HepG2 (cell line): Measurements from ENCODE around the gene RNF149. TPM values are rescaled to one million over a fixed set of nuclear protein-coding genes. Genes with fewer than 3 reads are reported as not detected.

ENCODE experiments used
- ATAC-seq: fragments of 200-7000 bp; cut with Tn5 transposase; 3 replicates; pipeline ENCODE4 v1.9.1; 2020; ENCODE audit warnings: mild to moderate bottlenecking, moderate library complexity
- BruUV-seq: library from RNA; stranded (reverse); fragments of 400-500 nt; replicated peaks from 2 replicates; lab custom pipeline; 2021; lab: Mats Ljungman, UMichigan
- CTCF ChIA-PET: fragments of 300-600 bp; formaldehyde crosslinking; extraction: SDS; loops from one replicate; lab custom pipeline; 2021; ENCODE audit warnings: low total read pairs, inconsistent platforms, low intra/inter-chr PET ratio; lab: Yijun Ruan, JAX
- POLR2A ChIA-PET: fragments of 350-600 bp; sonication (Branson Sonifier 250); formaldehyde crosslinking; loops from one replicate; lab custom pipeline; 2020; ENCODE audit warnings: antibody characterized with exemption, inconsistent platforms; lab: Yijun Ruan, JAX
- DNase-seq: peaks from one replicate; pipeline ENCODE4 v3.0.0-alpha.2; 2015; ENCODE audit warnings: low spot score
- FAIRE-seq: peaks from 3 replicates; lab custom pipeline; 2011; peaks lifted over from hg19 to GRCh38; lab: Jason Lieb, UNC
- H2AFZ ChIP-seq: one replicate; pipeline ENCODE4 v1.6.1; 2011; ENCODE audit warnings: low read length, inconsistent platforms
- H3K27ac ChIP-seq: fragments of 300-600 bp; 3 replicates; pipeline ENCODE4 v1.8.0; 2011; ENCODE audit warnings: mixed run types, mild to moderate bottlenecking, mixed read lengths, low read length, inconsistent platforms; ENCODE audit not compliant: insufficient read depth; ENCODE audit errors: extremely low read length
- H3K27me3 ChIP-seq, 2 experiments: fragments of 200-600 bp in 1 of 2; 2 replicates in 1 of 2; 3 replicates in 1 of 2; pipeline versions ENCODE4 v1.6.0 to v1.8.0; 2011; ENCODE audit warnings: low read length in 2 of 2, mild to moderate bottlenecking in 2 of 2, moderate library complexity in 2 of 2, inconsistent platforms in 1 of 2; ENCODE audit not compliant: insufficient read depth in 2 of 2, control insufficient read depth in 1 of 2
- H3K36me3 ChIP-seq, 2 experiments: fragments of 200-600 bp in 1 of 2; replicated peaks in 1 of 2; 2 replicates in 1 of 2; 3 replicates in 1 of 2; pipeline versions ENCODE4 v1.5.1 to v1.8.0; 2011; ENCODE audit warnings: low read length in 2 of 2, inconsistent platforms in 1 of 2; ENCODE audit not compliant: insufficient read depth in 2 of 2, control insufficient read depth in 1 of 2
- H3K4me1 ChIP-seq: 2 replicates; pipeline ENCODE4 v1.5.1; 2012; ENCODE audit warnings: low read length, inconsistent platforms; ENCODE audit not compliant: insufficient read depth
- H3K4me2 ChIP-seq: 2 replicates; pipeline ENCODE4 v1.6.0; 2011; ENCODE audit warnings: low read depth, low read length, inconsistent platforms
- H3K4me3 ChIP-seq, 3 experiments: fragments of 200-600 bp in 1 of 3; sonication (generic), shearing (Covaris generic) in 1 of 3; replicated peaks in 1 of 3; 2 replicates each; pipeline ENCODE4 v1.5.1; 2011 to 2016; ENCODE audit warnings: low read length in 3 of 3, inconsistent platforms in 2 of 3, low read depth in 2 of 3, mild to moderate bottlenecking in 2 of 3, control low read depth in 1 of 3, mixed read lengths in 1 of 3; ENCODE audit not compliant: insufficient read depth in 1 of 3
- H3K79me2 ChIP-seq: one replicate; pipeline ENCODE4 v1.6.1; 2011; ENCODE audit warnings: low read length, inconsistent platforms; ENCODE audit not compliant: insufficient read depth
- H3K9ac ChIP-seq: 2 replicates; pipeline ENCODE4 v1.6.0; 2011; ENCODE audit warnings: mild to moderate bottlenecking, low read depth, low read length, inconsistent platforms; ENCODE audit not compliant: insufficient read depth
- H3K9me3 ChIP-seq: 2 replicates; pipeline ENCODE4 v1.5.1; 2012; ENCODE audit warnings: mild to moderate bottlenecking, low read length
- H4K20me1 ChIP-seq: 2 replicates; pipeline ENCODE4 v1.6.0; 2011; ENCODE audit warnings: inconsistent platforms, mild to moderate bottlenecking, low read length, moderate library complexity; ENCODE audit not compliant: insufficient read depth
- POLR2AphosphoS2 ChIP-seq: IDR thresholded peaks from 2 replicates; pipeline ENCODE4 v1.6.1; 2011; ENCODE audit warnings: low read depth, low read length, improper control_type of control experiment
- RBFOX2 ChIP-seq: fragments of 200-400 bp; formaldehyde crosslinking; IDR thresholded peaks from 2 replicates; pipeline ENCODE4 v1.6.1; 2017; ENCODE audit warnings: low read depth, mild to moderate bottlenecking, low read length
- SMC3 ChIP-seq: IDR thresholded peaks from 2 replicates; pipeline ENCODE4 v1.6.1; 2011; ENCODE audit warnings: low read length, improper control_type of control experiment
- ZNF205 ChIP-seq: IDR thresholded peaks from 2 replicates; pipeline ENCODE4 v1.6.1; 2018; ENCODE audit warnings: missing biosample characterization, missing genetic modification reagents
- ZNF816 ChIP-seq: sonication (generic); formaldehyde crosslinking; IDR thresholded peaks from 2 replicates; pipeline ENCODE4 v1.8.0; 2022; ENCODE audit warnings: missing genetic modification reagents, mild to moderate bottlenecking, borderline replicate concordance
- WGBS: methylation state at CpG from one replicate; pipeline ENCODE4 v1.1.6; 2017; ENCODE audit warnings: low lambda C conversion rate; 5-methylcytosine and 5-hydroxymethylcytosine counted together
- in situ Hi-C: cut with HindIII; loops from 2 replicates; pipeline ENCODE4 v1.10.0; 2017; ENCODE audit warnings: low pct_unique_long_range_greater_than_20kb; ENCODE audit not compliant: extremely low pct_ligation_motif_present
- intact Hi-C: fragments of 100-400 bp; cut with micrococcal nuclease; formaldehyde crosslinking; loops from one replicate; pipeline ENCODE4 v1.10.0; 2022; ENCODE audit not compliant: unreplicated experiment
- polyA plus RNA-seq, 8 experiments: library from polyadenylated mRNA; depleted of rRNA in 3 of 8; stranded (reverse) in 7 of 8; unstranded in 1 of 8; fragments of >200 nt; fragmentation: Illumina TruSeq in 4 of 8; extraction: Trizol in 4 of 8; gene quantifications; 2 replicates each; pipeline versions ENCODE4 v1.2.1 to v1.2.3, GENCODE V29; 2011 to 2016; ENCODE audit warnings: low read depth in 4 of 8, missing spikeins in 1 of 8, mixed read lengths in 1 of 8; ENCODE audit not compliant: insufficient read depth in 1 of 8
- total RNA-seq, 5 experiments: library from RNA; depleted of rRNA; stranded (reverse); fragments of >200 nt; fragmentation: Illumina TruSeq; extraction: Trizol; gene quantifications; 2 replicates each; pipeline ENCODE4 v1.2.3, GENCODE V29; 2016; ENCODE audit warnings: low read depth in 1 of 5

RNF149 gene
- total and polyA plus RNA-seq, 2 of the 13 experiments (the other 11 are each of a cell fraction or from before 2014, with no cell fraction given): 87.6 to 109 TPM

- POLR2A ChIA-PET: no interaction called here
- intact Hi-C loops (no loop called here), in situ Hi-C loops (no loop called here)
- Histone ChIP-seq H3K27me3 (no peaks in the 10 kb centered on the region; a peak in 1 of 5 replicates), H2AFZ (no peak overlapping the region), H3K4me3 (no peak overlapping the region; a peak in 1 of 6 replicates), H3K9ac (no peak overlapping the region), H3K4me1 (peaks cover 81% of the 10 kb centered on the region), H3K36me3 (peaks cover 0 to 45% of the 10 kb centered on the region in 2 experiments; a peak in 4 of 5 replicates), H3K9me3 (no peaks in the 10 kb centered on the region), H4K20me1 (peaks cover 80% of the 10 kb centered on the region), H3K4me2 (peak overlapping the region; percentile 82)
- CTCF ChIA-PET: no interaction called here
- ATAC-seq (no peak), DNase-seq (no peak), FAIRE-seq (no peak)
- no TSS peak for BruUV-seq
- TF ChIP-seq ZNF205 (CRISPR knock-in tag) (peak; percentile 93), SMC3 (no peak)
- TF ChIP-seq, all 625 proteins: peak for 1
- peaks cover 97% of the 10 kb centered on the region for H3K79me2 ChIP-seq
- no peak overlapping the region for H3K27ac ChIP-seq
- 85% methylated on average over 1 of the region's 1 CpG for WGBS
Measured at GRCh38 chr2:101303688-101304087, 4.8 kb downstream of the RNF149 start.

GRCh38 chr2:101302016-101302415 is 6.5 kb downstream of the RNF149 start:
- no peak for ATAC-seq
- Histone ChIP-seq H3K79me2 (peaks cover 98% of the 10 kb centered on the region), H3K4me2 (no peak overlapping the region), H2AFZ (no peak overlapping the region), H3K27ac (no peak overlapping the region), H3K27me3 (no peaks in the 10 kb centered on the region), H3K4me1 (peaks cover 95% of the 10 kb centered on the region), H3K4me3 (no peak overlapping the region), H3K9me3 (no peaks in the 10 kb centered on the region), H4K20me1 (peaks cover 94% of the 10 kb centered on the region), H3K9ac (no peak overlapping the region), H3K36me3 (peaks cover 1 to 57% of the 10 kb centered on the region in 2 experiments; a peak in 4 of 5 replicates)
- CTCF ChIA-PET: no interaction called here
- TF ChIP-seq POLR2AphosphoS2 (no peak), ZNF816 (CRISPR knock-in tag) (0 out of 2 replicates have a peak, but pooled peaks have one; percentile 31), RBFOX2 (0 out of 2 replicates have a peak, but pooled peaks have one; percentile 3)
- intact Hi-C loops (no loop called here), in situ Hi-C loops (no loop called here)
- no peak for FAIRE-seq
- no peak for DNase-seq
- BruUV-seq: no TSS peak
- POLR2A ChIA-PET: no interaction called here
- WGBS: 83% methylated on average over 4 of the region's 4 CpGs
